ENCODE data around the gene PDLIM7.

PDLIM7 gene

GRCh38 chr5:177458912-177459350, 38.5 kb downstream of the PDLIM7 start:
- in situ Hi-C loops (cut with MboI; ENCODE audit: low sequenced_read_pairs) = no loop called here

GRCh38 chr5:177457852-177458681, 39.3 kb downstream of the PDLIM7 start:
- in situ Hi-C loops (cut with MboI; ENCODE audit: low sequenced_read_pairs) = no loop called here

- in situ Hi-C loops (cut with MboI; ENCODE audit: low sequenced_read_pairs) = no loop called here
These were observed 40.2 kb downstream of the PDLIM7 start for GRCh38 chr5:177456976-177457851.

- in situ Hi-C loops (cut with MboI; ENCODE audit: low sequenced_read_pairs) = no loop called here
These were observed 40.8 kb downstream of the PDLIM7 start for GRCh38 chr5:177456591-177456964.

GRCh38 chr5:177455661-177456590, 41.5 kb downstream of the PDLIM7 start:
- in situ Hi-C loops (cut with MboI; ENCODE audit: low sequenced_read_pairs) = no loop called here

GRCh38 chr5:177455036-177455660, 42.3 kb downstream of the PDLIM7 start:
- in situ Hi-C loops (cut with MboI; ENCODE audit: low sequenced_read_pairs) = no loop called here

GRCh38 chr5:177454397-177455035, 42.9 kb downstream of the PDLIM7 start:
- in situ Hi-C loops (cut with MboI; ENCODE audit: low sequenced_read_pairs) = no loop called here

GRCh38 chr5:177453852-177454396, 43.5 kb downstream of the PDLIM7 start:
- in situ Hi-C loops (cut with MboI; ENCODE audit: low sequenced_read_pairs) = no loop called here

- in situ Hi-C loops (cut with MboI; ENCODE audit: low sequenced_read_pairs) = no loop called here
These were observed 44.4 kb downstream of the PDLIM7 start for GRCh38 chr5:177452688-177453638.

GRCh38 chr5:177450667-177451424, 46.6 kb downstream of the PDLIM7 start:
- in situ Hi-C loops (cut with MboI; ENCODE audit: low sequenced_read_pairs) = no loop called here

GRCh38 chr5:177449140-177450061, 48.0 kb downstream of the PDLIM7 start:
- in situ Hi-C loops (cut with MboI; ENCODE audit: low sequenced_read_pairs) = no loop called here

- in situ Hi-C loops (cut with MboI; ENCODE audit: low sequenced_read_pairs) = no loop called here
These were observed 49.0 kb downstream of the PDLIM7 start for GRCh38 chr5:177448244-177448950.

GRCh38 chr5:177447611-177448243, 49.7 kb downstream of the PDLIM7 start:
- in situ Hi-C loops (cut with MboI; ENCODE audit: low sequenced_read_pairs) = no loop called here

GRCh38 chr5:177447066-177447610, 50.3 kb downstream of the PDLIM7 start:
- in situ Hi-C loops (cut with MboI; ENCODE audit: low sequenced_read_pairs) = no loop called here
